Mucosa of descending colon (tissue), 3 donors: ENCODE measurements around the gene ENTPD2. TPM values are rescaled to one million over a fixed set of nuclear protein-coding genes. Genes with fewer than 3 reads are reported as not detected.

Source experiments
- ATAC-seq: fragments of 200-7000 bp; cut with Tn5 transposase; one replicate; pipeline ENCODE4 v1.9.1; 2020; ENCODE audit warnings: mild to moderate bottlenecking, moderate library complexity
- DNase-seq, 3 donors: peaks; one replicate each; pipeline ENCODE4 v3.0.0-alpha.2; 2020
- H3K36me3 ChIP-seq: fragments of 200-600 bp; one replicate; pipeline ENCODE4 v1.8.0; 2021; ENCODE audit warnings: low read depth, mild to moderate bottlenecking
- H3K4me1 ChIP-seq: fragments of 200-600 bp; one replicate; pipeline ENCODE4 v1.8.0; 2021; ENCODE audit warnings: low read depth, mild to moderate bottlenecking
- H3K4me3 ChIP-seq: fragments of 200-600 bp; one replicate; pipeline ENCODE4 v1.8.0; 2021; ENCODE audit warnings: mild to moderate bottlenecking
- H3K9me3 ChIP-seq: fragments of 200-600 bp; one replicate; pipeline ENCODE4 v1.8.0; 2021; ENCODE audit warnings: mild to moderate bottlenecking
- intact Hi-C, 2 donors: fragments of 100-400 bp; cut with DNase I in 1 of 2; cut with micrococcal nuclease in 1 of 2; formaldehyde crosslinking; loops; one replicate each; pipeline versions ENCODE4 v1.11.0 to v1.11.1; 2022; cut with DNase I, micrococcal nuclease
- total RNA-seq, 3 donors: library from RNA; stranded (reverse); fragmentation: NEBNext Ultra II Directional in 2 of 3; extraction: Animal tissue kit (Norgen Biotek cat#: 25700) in 2 of 3; gene quantifications; one replicate each; pipeline versions ENCODE4 v1.2.1 to v1.2.4, GENCODE V29; 2021 to 2023
- TF ChIP-seq, protein P1 (sequence below): fragments of 200-600 bp; IDR thresholded peaks from one replicate; pipeline ENCODE4 v1.8.0; 2022; ENCODE audit warnings: antibody characterized with exemption, mild to moderate bottlenecking
- donor health status: DM: no; HTN: no; CAD: no; lungs with moderate emphysema.
- donor health status: DM: no; HTN: no; CAD: no.
- donor health status: DM: no; HTN: yes; CAD: no.

ENTPD2 gene
- total RNA-seq, 3 donors from 2014 or later: 7.7 to 26.8 (median 10.7) TPM

DNA sequence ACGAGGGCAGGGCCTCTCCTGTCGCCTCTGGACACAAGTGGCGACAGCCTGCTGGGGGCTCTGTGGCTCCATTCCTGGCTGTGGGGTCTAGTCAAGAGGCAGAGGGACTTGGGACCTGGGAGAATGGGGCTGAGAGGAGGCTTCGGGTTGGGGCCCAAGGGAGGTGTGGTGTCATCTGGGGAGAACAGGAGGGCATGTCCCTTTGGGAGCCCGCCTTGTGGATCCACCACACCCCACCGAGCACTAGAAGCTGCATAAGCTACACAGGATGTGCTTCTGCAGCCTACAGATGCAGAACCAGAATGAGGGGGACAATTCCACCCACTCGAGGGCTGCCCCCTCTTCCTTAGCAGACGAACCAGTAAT lies 29.0 kb upstream of the ENTPD2 start:
- Histone ChIP-seq H3K9me3 (no peaks in the 10 kb centered on the region), H3K4me1 (peaks cover 32% of the 10 kb centered on the region), H3K4me3 (no peak overlapping the region), H3K36me3 (peaks cover 5% of the 10 kb centered on the region)
- ATAC-seq: no peak
- DNase-seq: no peak
- intact Hi-C loops: no loop called here
- TF ChIP-seq, protein P1, sequence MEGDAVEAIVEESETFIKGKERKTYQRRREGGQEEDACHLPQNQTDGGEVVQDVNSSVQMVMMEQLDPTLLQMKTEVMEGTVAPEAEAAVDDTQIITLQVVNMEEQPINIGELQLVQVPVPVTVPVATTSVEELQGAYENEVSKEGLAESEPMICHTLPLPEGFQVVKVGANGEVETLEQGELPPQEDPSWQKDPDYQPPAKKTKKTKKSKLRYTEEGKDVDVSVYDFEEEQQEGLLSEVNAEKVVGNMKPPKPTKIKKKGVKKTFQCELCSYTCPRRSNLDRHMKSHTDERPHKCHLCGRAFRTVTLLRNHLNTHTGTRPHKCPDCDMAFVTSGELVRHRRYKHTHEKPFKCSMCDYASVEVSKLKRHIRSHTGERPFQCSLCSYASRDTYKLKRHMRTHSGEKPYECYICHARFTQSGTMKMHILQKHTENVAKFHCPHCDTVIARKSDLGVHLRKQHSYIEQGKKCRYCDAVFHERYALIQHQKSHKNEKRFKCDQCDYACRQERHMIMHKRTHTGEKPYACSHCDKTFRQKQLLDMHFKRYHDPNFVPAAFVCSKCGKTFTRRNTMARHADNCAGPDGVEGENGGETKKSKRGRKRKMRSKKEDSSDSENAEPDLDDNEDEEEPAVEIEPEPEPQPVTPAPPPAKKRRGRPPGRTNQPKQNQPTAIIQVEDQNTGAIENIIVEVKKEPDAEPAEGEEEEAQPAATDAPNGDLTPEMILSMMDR: no peak

GRCh38 chr9:137082222-137082924 lies 28.5 kb upstream of the ENTPD2 start:
- intact Hi-C loops: no loop called here
- H3K4me1 ChIP-seq: peaks cover 28% of the 10 kb centered on the region
- ATAC-seq: no peak
- DNase-seq: peak in 1 of 3 donors; percentile 55
- H3K36me3 ChIP-seq: peaks cover 5% of the 10 kb centered on the region
- no peak overlapping the region for H3K4me3 ChIP-seq
- TF ChIP-seq, protein P1: no peak
- no peaks in the 10 kb centered on the region for H3K9me3 ChIP-seq

DNA sequence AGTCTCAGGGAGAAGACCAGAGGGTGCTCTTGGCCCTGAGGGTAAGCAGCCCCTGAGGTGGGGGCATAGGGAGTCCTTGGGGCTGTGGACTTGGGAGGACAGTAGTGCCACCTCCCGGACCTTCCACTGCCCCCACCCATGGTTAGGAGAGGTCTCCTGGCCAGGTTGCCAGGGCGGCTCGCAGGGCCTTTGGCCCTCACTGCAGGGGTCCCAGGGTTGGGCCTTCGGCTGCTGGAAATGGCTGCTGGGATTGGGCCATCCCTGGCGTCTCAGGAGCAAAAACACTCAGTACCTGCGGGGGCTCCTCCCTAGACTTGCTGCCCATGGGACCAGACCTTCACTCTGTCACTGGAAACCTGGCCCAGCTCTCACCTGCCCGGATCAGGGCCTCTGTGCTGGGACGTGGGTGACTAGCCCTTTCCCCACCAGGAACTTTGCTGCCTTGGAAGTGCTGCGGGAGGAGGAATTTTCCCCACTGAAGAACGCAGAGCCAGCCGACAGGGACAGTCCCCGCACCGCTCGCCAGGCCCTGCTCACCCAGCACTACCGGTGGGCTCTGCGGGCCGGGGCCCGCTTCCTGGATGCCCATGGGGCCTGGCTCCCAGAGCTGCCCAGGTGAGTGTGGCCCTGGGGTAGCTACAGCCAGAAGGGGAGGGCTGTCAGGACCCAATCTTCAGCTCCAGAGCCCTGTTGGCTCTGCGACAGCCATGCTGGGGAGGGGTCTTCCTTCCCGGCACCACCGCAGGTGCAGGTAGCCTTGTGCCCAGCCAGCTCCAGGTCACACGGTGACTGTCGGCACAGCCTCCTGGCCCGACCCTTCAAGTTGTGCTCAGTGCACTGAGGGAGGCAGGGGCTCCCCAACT lies 26.6 kb upstream of the ENTPD2 start:
- TF ChIP-seq, protein P1: no peak

DNA sequence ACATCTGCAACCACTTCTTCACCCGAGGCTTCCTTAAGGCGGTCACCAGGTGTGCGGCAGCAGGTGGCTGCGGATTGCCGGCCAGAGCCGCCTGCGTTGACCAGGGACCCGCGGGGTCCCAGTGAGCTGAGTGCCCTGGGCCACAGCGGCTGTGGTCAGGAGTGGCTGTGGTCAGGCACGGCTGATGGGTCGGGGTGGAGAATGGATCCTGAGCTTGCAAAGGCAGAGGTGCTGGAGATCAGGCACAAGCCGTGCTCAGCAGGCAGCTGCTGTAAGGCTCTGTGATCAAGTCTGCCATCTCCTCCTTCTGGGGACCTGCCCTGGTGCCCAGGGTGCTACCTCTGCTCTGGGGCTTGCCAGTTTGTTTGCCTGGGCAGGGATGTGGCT lies 25.5 kb upstream of the ENTPD2 start:
- ATAC-seq: no peak
- TF ChIP-seq, protein P1: no peak
- H3K36me3 ChIP-seq: no peaks in the 10 kb centered on the region
- no peaks in the 10 kb centered on the region for H3K9me3 ChIP-seq
- H3K4me1 ChIP-seq: peaks cover 17% of the 10 kb centered on the region
- intact Hi-C loops: no loop called here
- no peak overlapping the region for H3K4me3 ChIP-seq
- no peak for DNase-seq

More for the DNA sequence above, 26.6 kb upstream of the ENTPD2 start:
- DNase-seq (peak in 1 of 3 donors; percentile 48), ATAC-seq (no peak)
- intact Hi-C loops: no loop called here
- Histone ChIP-seq H3K4me1 (peaks cover 23% of the 10 kb centered on the region), H3K4me3 (no peak overlapping the region), H3K9me3 (no peaks in the 10 kb centered on the region), H3K36me3 (no peaks in the 10 kb centered on the region)

DNA sequence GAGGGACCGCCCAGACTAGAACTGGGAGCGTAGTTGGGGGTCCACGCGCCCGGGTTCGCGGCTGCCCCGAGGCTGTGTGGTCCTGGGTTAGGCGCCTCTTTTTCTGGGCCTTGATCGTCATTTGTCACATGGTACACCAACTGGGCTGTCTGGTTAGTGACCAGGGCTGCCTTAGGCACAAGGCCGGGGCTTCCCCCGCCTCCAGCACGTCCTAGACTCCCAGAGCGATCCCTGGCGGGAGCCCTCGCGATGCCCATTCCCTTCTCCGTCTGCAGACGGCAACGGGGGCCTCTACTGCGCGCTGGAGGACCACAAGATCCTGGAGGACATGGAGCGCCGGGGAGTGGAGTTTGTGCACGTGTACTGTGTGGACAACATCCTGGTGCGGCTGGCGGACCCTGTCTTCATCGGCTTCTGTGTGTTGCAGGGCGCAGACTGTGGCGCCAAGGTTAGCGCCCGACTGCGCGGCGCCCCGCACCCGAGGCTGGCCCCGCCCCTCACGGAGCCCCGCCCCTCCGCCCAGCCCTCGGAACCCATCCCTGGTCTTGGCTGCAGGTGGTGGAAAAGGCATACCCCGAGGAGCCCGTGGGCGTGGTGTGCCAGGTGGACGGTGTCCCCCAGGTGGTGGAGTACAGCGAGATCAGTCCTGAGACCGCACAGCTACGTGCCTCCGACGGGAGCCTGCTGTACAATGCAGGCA lies 25.0 kb upstream of the ENTPD2 start:
- H3K4me1 ChIP-seq: peaks cover 17% of the 10 kb centered on the region
- no peaks in the 10 kb centered on the region for H3K36me3 ChIP-seq
- DNase-seq (peak; percentile 58 to 73 (median 73)), ATAC-seq (peak; percentile 80)
- TF ChIP-seq, protein P1: no peak
- intact Hi-C loops: no loop called here
- no peaks in the 10 kb centered on the region for H3K9me3 ChIP-seq
- no peak overlapping the region for H3K4me3 ChIP-seq
